Nephron progenitor cell (in vitro differentiated cells): Measurements from ENCODE around the gene C13orf46.

Source experiments
- DNase-seq: peaks from one replicate; pipeline ENCODE4 v3.0.0; 2021
- H3K27ac Mint-ChIP-seq: 2 replicates; pipeline ENCODE4 v1.8.0; 2021; ENCODE audit warnings: mild to moderate bottlenecking, moderate library complexity, mixed read lengths
- H3K27me3 Mint-ChIP-seq: 2 replicates; pipeline ENCODE4 v1.8.0; 2021; ENCODE audit warnings: mild to moderate bottlenecking, low read depth, mixed read lengths; ENCODE audit not compliant: poor library complexity
- H3K36me3 Mint-ChIP-seq: 2 replicates; pipeline ENCODE4 v1.8.0; 2021; ENCODE audit warnings: low read depth, mixed read lengths
- H3K4me1 Mint-ChIP-seq: 2 replicates; pipeline ENCODE4 v1.8.0; 2021; ENCODE audit warnings: mixed read lengths
- H3K4me3 Mint-ChIP-seq: 2 replicates; pipeline ENCODE4 v1.8.0; 2021; ENCODE audit warnings: mild to moderate bottlenecking, moderate library complexity, mixed read lengths
- H3K9me3 Mint-ChIP-seq: 2 replicates; pipeline ENCODE4 v1.8.0; 2021; ENCODE audit warnings: mild to moderate bottlenecking, moderate library complexity, mixed read lengths
- TF ChIP-seq, protein P1 (sequence below): fragments of 200-600 bp; sonication (generic); IDR thresholded peaks from 2 replicates; pipeline ENCODE4 v1.5.0; 2021; ENCODE audit warnings: antibody characterized with exemption

The C13orf46 gene

GRCh38 chr13:113962975-113963374 is 10.9 kb downstream of the C13orf46 start:
- no peak for DNase-seq

GRCh38 chr13:113962386-113962785 is 11.5 kb downstream of the C13orf46 start:
- H3K4me3 Mint-ChIP-seq = no peak overlapping the region
- H3K27ac Mint-ChIP-seq = no peak overlapping the region
- peaks cover 4% of the 10 kb centered on the region for H3K27me3 Mint-ChIP-seq

More at GRCh38 chr13:113962975-113963374, 10.9 kb downstream of the C13orf46 start:
- H3K4me1 Mint-ChIP-seq = no peaks in the 10 kb centered on the region
- TF ChIP-seq, protein P1, sequence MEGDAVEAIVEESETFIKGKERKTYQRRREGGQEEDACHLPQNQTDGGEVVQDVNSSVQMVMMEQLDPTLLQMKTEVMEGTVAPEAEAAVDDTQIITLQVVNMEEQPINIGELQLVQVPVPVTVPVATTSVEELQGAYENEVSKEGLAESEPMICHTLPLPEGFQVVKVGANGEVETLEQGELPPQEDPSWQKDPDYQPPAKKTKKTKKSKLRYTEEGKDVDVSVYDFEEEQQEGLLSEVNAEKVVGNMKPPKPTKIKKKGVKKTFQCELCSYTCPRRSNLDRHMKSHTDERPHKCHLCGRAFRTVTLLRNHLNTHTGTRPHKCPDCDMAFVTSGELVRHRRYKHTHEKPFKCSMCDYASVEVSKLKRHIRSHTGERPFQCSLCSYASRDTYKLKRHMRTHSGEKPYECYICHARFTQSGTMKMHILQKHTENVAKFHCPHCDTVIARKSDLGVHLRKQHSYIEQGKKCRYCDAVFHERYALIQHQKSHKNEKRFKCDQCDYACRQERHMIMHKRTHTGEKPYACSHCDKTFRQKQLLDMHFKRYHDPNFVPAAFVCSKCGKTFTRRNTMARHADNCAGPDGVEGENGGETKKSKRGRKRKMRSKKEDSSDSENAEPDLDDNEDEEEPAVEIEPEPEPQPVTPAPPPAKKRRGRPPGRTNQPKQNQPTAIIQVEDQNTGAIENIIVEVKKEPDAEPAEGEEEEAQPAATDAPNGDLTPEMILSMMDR = no peak
- peaks cover 4% of the 10 kb centered on the region for H3K27me3 Mint-ChIP-seq
- no peak overlapping the region for H3K4me3 Mint-ChIP-seq
- peaks cover 49% of the 10 kb centered on the region for H3K9me3 Mint-ChIP-seq
- peaks cover 6% of the 10 kb centered on the region for H3K36me3 Mint-ChIP-seq
- H3K27ac Mint-ChIP-seq = no peak overlapping the region

DNA sequence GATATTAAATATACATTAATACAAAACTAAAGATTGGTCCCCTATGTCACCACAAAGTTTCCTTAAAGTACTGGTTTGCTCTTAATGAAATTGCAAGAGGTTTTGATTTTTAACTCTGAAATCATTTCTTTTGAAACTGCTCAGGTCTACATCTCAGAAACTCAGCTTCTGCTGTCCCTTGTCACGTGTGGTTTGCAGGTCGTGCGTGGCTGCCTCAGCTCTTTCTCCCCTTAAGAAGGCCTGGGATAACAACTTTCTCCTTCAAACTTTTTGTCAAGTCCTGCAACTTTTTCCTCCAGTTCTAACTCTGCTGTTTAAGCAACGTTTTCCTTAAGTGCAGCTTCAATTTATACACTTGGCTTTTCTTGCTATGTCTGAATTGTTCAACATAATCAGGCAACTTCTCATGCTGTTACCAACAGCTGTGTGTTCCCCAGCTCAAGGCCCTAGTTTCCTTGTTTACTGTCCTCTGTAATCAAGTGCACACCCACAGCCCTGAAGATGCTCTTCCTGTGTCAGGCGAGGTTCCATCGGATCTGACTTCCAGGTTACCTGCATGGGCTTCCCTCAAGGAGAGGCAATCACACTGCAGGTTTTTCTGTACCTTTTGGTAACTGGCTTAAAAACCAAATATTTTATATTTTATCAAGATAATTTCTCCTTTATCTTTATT is 13.5 kb downstream of the C13orf46 start:
- DNase-seq = no peak
- TF ChIP-seq, protein P1 = no peak
- peaks cover 8% of the 10 kb centered on the region for H3K27me3 Mint-ChIP-seq
- no peak overlapping the region for H3K4me3 Mint-ChIP-seq
- no peak overlapping the region for H3K27ac Mint-ChIP-seq
- H3K9me3 Mint-ChIP-seq = peaks cover 70% of the 10 kb centered on the region
- peaks cover 6% of the 10 kb centered on the region for H3K36me3 Mint-ChIP-seq
- no peaks in the 10 kb centered on the region for H3K4me1 Mint-ChIP-seq

More at GRCh38 chr13:113962386-113962785, 11.5 kb downstream of the C13orf46 start:
- peaks cover 54% of the 10 kb centered on the region for H3K9me3 Mint-ChIP-seq
- H3K36me3 Mint-ChIP-seq = peaks cover 6% of the 10 kb centered on the region
- DNase-seq = no peak
- H3K4me1 Mint-ChIP-seq = no peaks in the 10 kb centered on the region
- TF ChIP-seq, protein P1 = no peak

DNA sequence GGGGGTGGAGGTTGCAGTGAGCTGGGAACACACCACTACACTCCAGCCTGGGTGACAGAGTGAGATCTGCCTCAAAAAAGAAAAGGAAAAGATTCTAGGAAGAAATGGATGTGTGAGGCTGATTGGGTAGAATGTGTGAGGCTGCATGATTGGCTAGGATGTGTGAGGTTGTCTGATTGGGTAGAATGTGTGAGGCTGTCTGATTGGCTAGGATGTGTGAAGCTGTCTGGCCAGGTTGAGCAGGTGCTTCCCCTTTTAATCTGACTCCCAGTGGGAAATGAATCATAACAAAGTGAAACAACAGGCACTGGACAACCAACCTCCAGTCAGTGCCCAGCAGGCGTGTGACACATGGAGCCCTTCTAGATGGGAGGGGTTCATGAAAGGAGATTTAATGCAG is 14.7 kb downstream of the C13orf46 start:
- no peaks in the 10 kb centered on the region for H3K4me1 Mint-ChIP-seq
- peaks cover 81% of the 10 kb centered on the region for H3K9me3 Mint-ChIP-seq
- peaks cover 6% of the 10 kb centered on the region for H3K36me3 Mint-ChIP-seq
- H3K4me3 Mint-ChIP-seq = no peak overlapping the region
- TF ChIP-seq, protein P1 = no peak
- H3K27ac Mint-ChIP-seq = no peak overlapping the region
- H3K27me3 Mint-ChIP-seq = peaks cover 8% of the 10 kb centered on the region
- DNase-seq = no peak

DNA sequence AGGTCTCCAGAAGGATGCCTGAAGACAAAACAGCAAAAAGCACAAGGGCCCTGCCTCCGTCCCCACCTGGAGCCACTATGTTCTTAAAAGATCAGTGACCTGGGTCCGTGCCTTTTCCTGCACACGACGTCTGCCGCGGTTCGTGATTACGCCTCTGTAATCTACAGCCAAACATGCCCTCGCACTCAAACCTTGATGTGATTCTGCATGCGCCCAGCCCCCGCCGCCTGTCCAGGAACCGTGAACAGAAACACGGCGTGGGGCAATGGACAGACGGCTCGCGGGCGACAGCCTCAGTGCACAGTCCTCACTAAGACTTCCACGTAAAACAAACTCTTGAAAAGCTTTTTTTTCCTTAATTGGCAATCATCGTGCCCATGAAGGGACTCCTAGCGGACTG is 15.5 kb downstream of the C13orf46 start:
- Mint-ChIP-seq H3K27me3 (peaks cover 8% of the 10 kb centered on the region), H3K27ac (no peak overlapping the region), H3K9me3 (peaks cover 75% of the 10 kb centered on the region), H3K4me3 (no peak overlapping the region), H3K36me3 (peaks cover 6% of the 10 kb centered on the region), H3K4me1 (no peaks in the 10 kb centered on the region)
- TF ChIP-seq, protein P1 = no peak
- no peak for DNase-seq

GRCh38 chr13:113956571-113956970 is 17.3 kb downstream of the C13orf46 start:
- TF ChIP-seq, protein P1 = no peak
- H3K4me1 Mint-ChIP-seq = no peaks in the 10 kb centered on the region
- DNase-seq = no peak
- peaks cover 62% of the 10 kb centered on the region for H3K9me3 Mint-ChIP-seq
- H3K4me3 Mint-ChIP-seq = no peak overlapping the region
- peaks cover 2% of the 10 kb centered on the region for H3K36me3 Mint-ChIP-seq
- peaks cover 8% of the 10 kb centered on the region for H3K27me3 Mint-ChIP-seq
- H3K27ac Mint-ChIP-seq = no peak overlapping the region
